Sigmoid colon (tissue), 4 donors: ENCODE results near the gene PKDCC.
"Not testable (repeated sequence)": the region's sequence is repeated elsewhere in the genome, so short reads cannot be mapped to it uniquely, and the experiment has no call there.

ENCODE experiments used
- CTCF ChIP-seq, 4 experiments: fragments of 450-650 bp in 3 of 4; fragments of 200-600 bp in 1 of 4; IDR thresholded peaks; one replicate each; pipeline ENCODE4 v1.5.1; 2016 to 2019; ENCODE audit warnings: antibody characterized with exemption in 4 of 4, mild to moderate bottlenecking in 3 of 4, moderate library complexity in 2 of 4
- EP300 ChIP-seq, 4 donors: sonication (generic); formaldehyde crosslinking; IDR thresholded peaks; one replicate each; pipeline ENCODE4 v1.6.1; 2017; ENCODE audit warnings: antibody characterized with exemption in 4 of 4
- POLR2AphosphoS5 ChIP-seq, 4 donors: sonication (generic); formaldehyde crosslinking; IDR thresholded peaks; one replicate each; pipeline ENCODE4 v1.6.1; 2017; ENCODE audit warnings: antibody characterized with exemption in 4 of 4

GRCh38 chr2:42085070-42085469 lies 37.2 kb downstream of the PKDCC start:
- not testable (repeated sequence) for TF ChIP-seq CTCF, POLR2AphosphoS5, EP300 (IDR thresholded peaks at IDR 0.05)
